GM23338 (cell line): ENCODE measurements around the gene IFNW1. TPM values are rescaled to one million over a fixed set of nuclear protein-coding genes. Genes with fewer than 3 reads are reported as not detected.

ENCODE experiments used
- ATAC-seq: fragments of 200-7000 bp; cut with Tn5 transposase; 3 replicates; pipeline ENCODE4 v1.9.1; 2020
- DNase-seq: peaks from one replicate; pipeline ENCODE4 v3.0.0-alpha.2; 2015; ENCODE audit warnings: low spot score
- H2AFZ ChIP-seq: fragments of 200-600 bp; sonication (generic); 2 replicates; pipeline ENCODE4 v1.8.0; 2016; ENCODE audit warnings: antibody characterized with exemption, mild to moderate bottlenecking, moderate library complexity
- H3F3A ChIP-seq: fragments of 200-600 bp; sonication (generic); replicated peaks from 2 replicates; pipeline ENCODE4 v1.8.0; 2017; ENCODE audit warnings: antibody characterized with exemption, mixed run types, low read depth
- H3K27ac ChIP-seq: fragments of 200-600 bp; sonication (generic); 2 replicates; pipeline ENCODE4 v1.6.1; 2016; ENCODE audit warnings: low read depth
- H3K27me3 ChIP-seq: fragments of 200-600 bp; sonication (generic); 2 replicates; pipeline ENCODE4 v1.8.0; 2016; ENCODE audit warnings: mild to moderate bottlenecking, mixed run types, moderate library complexity; ENCODE audit not compliant: insufficient read depth
- H3K36me3 ChIP-seq: fragments of 200-600 bp; sonication (generic); 2 replicates; pipeline ENCODE4 v1.8.0; 2016; ENCODE audit warnings: mild to moderate bottlenecking; ENCODE audit not compliant: insufficient read depth
- H3K4me1 ChIP-seq: fragments of 200-600 bp; sonication (generic); 2 replicates; pipeline ENCODE4 v1.8.0; 2016; ENCODE audit warnings: mild to moderate bottlenecking, moderate library complexity; ENCODE audit not compliant: insufficient read depth
- H3K4me2 ChIP-seq: fragments of 200-600 bp; sonication (generic); 2 replicates; pipeline ENCODE4 v1.7.1; 2017; ENCODE audit warnings: mixed run types
- H3K4me3 ChIP-seq: fragments of 200-600 bp; sonication (generic); 2 replicates; pipeline ENCODE4 v1.6.1; 2016; ENCODE audit warnings: mixed run types
- H3K79me2 ChIP-seq: fragments of 200-600 bp; sonication (generic); replicated peaks from 2 replicates; pipeline ENCODE4 v1.8.0; 2017; ENCODE audit warnings: mild to moderate bottlenecking; ENCODE audit not compliant: insufficient read depth
- H3K9me2 ChIP-seq: fragments of 200-600 bp; sonication (generic); 2 replicates; pipeline ENCODE4 v1.8.0; 2017; ENCODE audit not compliant: insufficient read depth
- H4K20me1 ChIP-seq: fragments of 200-600 bp; sonication (generic); replicated peaks from 2 replicates; pipeline ENCODE4 v1.8.0; 2017; ENCODE audit warnings: mild to moderate bottlenecking; ENCODE audit not compliant: insufficient read depth
- H3K27ac Mint-ChIP-seq: 2 replicates; pipeline ENCODE4 v1.8.0; 2020; ENCODE audit warnings: inconsistent platforms, mild to moderate bottlenecking, moderate library complexity, mixed read lengths
- H3K27me3 Mint-ChIP-seq: 3 replicates; pipeline ENCODE4 v1.8.0; 2022; ENCODE audit warnings: low read depth, mild to moderate bottlenecking, moderate library complexity, mixed read lengths, inconsistent platforms; ENCODE audit not compliant: insufficient read depth, poor library complexity
- H3K36me3 Mint-ChIP-seq: 3 replicates; pipeline ENCODE4 v1.8.0; 2021; ENCODE audit warnings: low read depth, mild to moderate bottlenecking, inconsistent platforms, moderate library complexity, mixed read lengths
- H3K4me1 Mint-ChIP-seq: 3 replicates; pipeline ENCODE4 v1.8.0; 2020; ENCODE audit warnings: mild to moderate bottlenecking, inconsistent platforms, mixed read lengths
- H3K4me3 Mint-ChIP-seq: 3 replicates; pipeline ENCODE4 v1.8.0; 2021; ENCODE audit warnings: moderate library complexity, mild to moderate bottlenecking, inconsistent platforms, mixed read lengths
- H3K9me3 Mint-ChIP-seq: 3 replicates; pipeline ENCODE4 v1.8.0; 2020; ENCODE audit warnings: moderate library complexity, mild to moderate bottlenecking, inconsistent platforms, mixed read lengths
- EZH2phosphoT487 ChIP-seq: fragments of 200-600 bp; sonication (generic); IDR thresholded peaks from one replicate; pipeline ENCODE4 v1.8.1; 2018; ENCODE audit warnings: antibody characterized with exemption; ENCODE audit not compliant: unreplicated experiment
- polyA plus RNA-seq: library from polyadenylated mRNA; unstranded; fragments of >200 nt; fragmentation: Nextera tagmentation; extraction: Ambion mirVana; gene quantifications from 2 replicates; pipeline ENCODE4 v1.2.1, GENCODE V29; 2016
- small RNA-seq: library from RNA; depleted of rRNA; stranded (forward); fragments of <200 nt; gene quantifications from one replicate; pipeline ENCODE3, GENCODE V24; 2014; ENCODE audit warnings: low replicate concordance
- total RNA-seq: library from RNA; depleted of rRNA; stranded (reverse); fragments of >200 nt; shearing (Covaris generic); gene quantifications from 2 replicates; pipeline ENCODE4 v1.2.3, GENCODE V29; 2014; rRNA removed

Gene IFNW1
- total and polyA plus RNA-seq, 2 experiments from 2014 or later = not detected

DNA sequence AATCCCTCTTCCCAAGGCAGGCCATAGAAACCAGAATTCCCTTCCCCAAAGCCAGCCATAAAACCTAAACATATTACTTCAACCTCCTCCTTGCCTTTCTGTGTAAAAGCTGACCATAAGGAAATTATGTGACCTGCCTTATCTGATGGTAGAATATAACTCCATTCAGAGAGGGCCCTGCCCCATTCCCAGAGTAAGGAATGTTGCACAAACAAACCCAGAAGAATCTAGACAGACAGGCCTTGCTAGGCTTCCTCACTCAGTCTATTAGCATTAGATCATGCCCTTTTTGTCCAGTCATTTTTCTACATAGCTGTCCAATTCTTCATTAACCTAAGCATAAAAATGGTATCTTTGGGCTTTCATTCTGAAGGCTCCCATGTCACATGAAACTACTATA lies 46.1 kb downstream of the IFNW1 start:
- Histone ChIP-seq H3K36me3 (no peaks in the 10 kb centered on the region), H4K20me1 (no peaks in the 10 kb centered on the region), H3K4me1 (no peaks in the 10 kb centered on the region), H3K4me3 (no peak overlapping the region), H3K79me2 (no peaks in the 10 kb centered on the region), H2AFZ (no peak overlapping the region), H3F3A (no peaks in the 10 kb centered on the region), H3K27ac (no peak overlapping the region), H3K4me2 (no peak overlapping the region), H3K27me3 (no peaks in the 10 kb centered on the region), H3K9me2 (no peaks in the 10 kb centered on the region)
- ATAC-seq (no peak), DNase-seq (no peak)
- no peak overlapping the region for H3K4me3 Mint-ChIP-seq
- no peak overlapping the region for H3K27ac Mint-ChIP-seq
- H3K27me3 Mint-ChIP-seq = peaks cover 2% of the 10 kb centered on the region
- H3K9me3 Mint-ChIP-seq = no peaks in the 10 kb centered on the region
- TF ChIP-seq EZH2phosphoT487 = no peak
- no peaks in the 10 kb centered on the region for H3K36me3 Mint-ChIP-seq
- H3K4me1 Mint-ChIP-seq = no peaks in the 10 kb centered on the region

Small RNA genes lying within 50 kb of the gene (small RNA-seq; reads per million reads assigned to genes)
- gene IFNWP4 (not detected), gene RF00019 (not detected)

Other genes with a start within 250 kb of the IFNW1 start
- gene HACD4, start 110.2 kb downstream of the IFNW1 start, total RNA-seq = 2.2 and 2.5 TPM in 2 replicates
- gene HACD4, start 110.2 kb downstream of the IFNW1 start, polyA plus RNA-seq = 1.3 and 1.7 TPM in 2 replicates
- gene IFNB1, start 63.9 kb downstream of the IFNW1 start, total RNA-seq = not detected in 2 replicates
- gene IFNB1, start 63.9 kb downstream of the IFNW1 start, polyA plus RNA-seq = not detected in 2 replicates
- not detected in 2 replicates for gene IFNA21, start 24.8 kb upstream of the IFNW1 start, total RNA-seq
- not detected in 2 replicates for gene IFNA21, start 24.8 kb upstream of the IFNW1 start, polyA plus RNA-seq
- gene IFNA4, start 45.8 kb upstream of the IFNW1 start, total RNA-seq = not detected in 2 replicates
- gene IFNA4, start 45.8 kb upstream of the IFNW1 start, polyA plus RNA-seq = not detected in 2 replicates
- gene IFNA7, start 60.4 kb upstream of the IFNW1 start, total RNA-seq = not detected in 2 replicates
- gene IFNA7, start 60.4 kb upstream of the IFNW1 start, polyA plus RNA-seq = not detected in 2 replicates
- not detected in 2 replicates for gene IFNA10, start 65.3 kb upstream of the IFNW1 start, total RNA-seq
- gene IFNA10, start 65.3 kb upstream of the IFNW1 start, polyA plus RNA-seq = not detected in 2 replicates
- not detected in 2 replicates for gene IFNA16, start 75.5 kb upstream of the IFNW1 start, total RNA-seq
- gene IFNA16, start 75.5 kb upstream of the IFNW1 start, polyA plus RNA-seq = not detected in 2 replicates
- gene IFNA17, start 86.4 kb upstream of the IFNW1 start, total RNA-seq = not detected in 2 replicates
- not detected in 2 replicates for gene IFNA17, start 86.4 kb upstream of the IFNW1 start, polyA plus RNA-seq
- gene IFNA14, start 98.2 kb upstream of the IFNW1 start, total RNA-seq = not detected in 2 replicates
- gene IFNA14, start 98.2 kb upstream of the IFNW1 start, polyA plus RNA-seq = not detected in 2 replicates
- gene IFNA5, start 163.5 kb upstream of the IFNW1 start, total RNA-seq = not detected in 2 replicates
- gene IFNA5, start 163.5 kb upstream of the IFNW1 start, polyA plus RNA-seq = not detected in 2 replicates
- 22.1 and 24.0 TPM in 2 replicates for gene KLHL9, start 193.6 kb upstream of the IFNW1 start, total RNA-seq
- 9.1 and 9.6 TPM in 2 replicates for gene KLHL9, start 193.6 kb upstream of the IFNW1 start, polyA plus RNA-seq
- not detected in 2 replicates for gene IFNA6, start 209.1 kb upstream of the IFNW1 start, total RNA-seq
- not detected in 2 replicates for gene IFNA6, start 209.1 kb upstream of the IFNW1 start, polyA plus RNA-seq
- gene IFNA13, start 226.2 kb upstream of the IFNW1 start, total RNA-seq = not detected in 2 replicates
- gene IFNA13, start 226.2 kb upstream of the IFNW1 start, polyA plus RNA-seq = not detected in 2 replicates
- not detected in 2 replicates for gene IFNA2, start 243.6 kb upstream of the IFNW1 start, total RNA-seq
- gene IFNA2, start 243.6 kb upstream of the IFNW1 start, polyA plus RNA-seq = not detected in 2 replicates